ENCODE data around the gene EMC7.

- TF ChIP-seq CTCF (conservative IDR thresholded peaks at IDR 0.05; ENCODE audit: low read depth, low read length) (no peak), POLR2A (IDR thresholded peaks at IDR 0.05; ENCODE audit: low read depth, low read length) (no peak), RFX5 (IDR thresholded peaks at IDR 0.05; ENCODE audit: low read depth, low read length) (no peak)
These were observed 31.7 kb downstream of the EMC7 start for GRCh38 chr15:34070003-34070402.
